CD14-positive monocyte (primary cell): ENCODE results near the gene DDC. TPM values are rescaled to one million over a fixed set of nuclear protein-coding genes. Genes with fewer than 3 reads are reported as not detected.

Experiments used
- DNase-seq, 3 donors: peaks; one replicate each; pipeline ENCODE4 v3.0.0-alpha.2; 2011 to 2022
- H2AFZ ChIP-seq: 2 replicates; pipeline ENCODE4 v1.6.0; 2012; ENCODE audit warnings: mild to moderate bottlenecking, low read depth, low read length, inconsistent platforms; ENCODE audit not compliant: insufficient read depth, poor library complexity, severe bottlenecking
- H3K27ac ChIP-seq, 2 donors: 1 replicate in 1 of 2; 2 replicates in 1 of 2; pipeline ENCODE4 v1.5.1; 2012 to 2013; ENCODE audit warnings: low read length in 2 of 2, control low read depth in 1 of 2, inconsistent platforms in 1 of 2, low read depth in 1 of 2, mild to moderate bottlenecking in 1 of 2
- H3K27me3 ChIP-seq, 2 donors: one replicate each; pipeline versions ENCODE4 v1.6.0 to v1.6.1; 2011 to 2013; ENCODE audit warnings: low read length in 2 of 2; ENCODE audit not compliant: control insufficient read depth in 2 of 2, insufficient read depth in 2 of 2
- H3K36me3 ChIP-seq, 2 donors: replicated peaks in 1 of 2; 1 replicate in 1 of 2; 2 replicates in 1 of 2; pipeline versions ENCODE4 v1.5.1 to v1.6.1; 2012 to 2013; ENCODE audit warnings: low read length in 2 of 2, control low read depth in 1 of 2, inconsistent platforms in 1 of 2, mild to moderate bottlenecking in 1 of 2; ENCODE audit not compliant: insufficient read depth in 2 of 2, control insufficient read depth in 1 of 2
- H3K4me1 ChIP-seq, 2 donors: 1 replicate in 1 of 2; 2 replicates in 1 of 2; pipeline versions ENCODE4 v1.5.1 to v1.6.1; 2012 to 2013; ENCODE audit warnings: low read length in 2 of 2, control low read depth in 1 of 2, inconsistent platforms in 1 of 2, mild to moderate bottlenecking in 1 of 2, moderate library complexity in 1 of 2; ENCODE audit not compliant: insufficient read depth in 2 of 2, control insufficient read depth in 1 of 2
- H3K4me2 ChIP-seq: replicated peaks from 2 replicates; pipeline ENCODE3; 2012; ENCODE audit warnings: low read length, moderate library complexity, mild to moderate bottlenecking; ENCODE audit not compliant: poor library complexity, severe bottlenecking; ENCODE audit errors: extremely low read depth
- H3K4me3 ChIP-seq, 3 experiments: fragments of 200-600 bp in 1 of 3; sonication (generic) in 1 of 3; replicated peaks in 1 of 3; 1 replicate in 2 of 3; 2 replicates in 1 of 3; pipeline ENCODE4 v1.5.1; 2011 to 2013; ENCODE audit warnings: low read length in 3 of 3, mild to moderate bottlenecking in 3 of 3, control low read depth in 2 of 3, low read depth in 2 of 3, inconsistent platforms in 1 of 3, moderate library complexity in 1 of 3
- H3K79me2 ChIP-seq: 2 replicates; pipeline ENCODE4 v1.6.0; 2012; ENCODE audit warnings: mild to moderate bottlenecking, control low read depth, inconsistent platforms, low read length, moderate library complexity; ENCODE audit not compliant: insufficient read depth
- H3K9ac ChIP-seq: 2 replicates; pipeline ENCODE4 v1.6.0; 2017; ENCODE audit warnings: low read length, mild to moderate bottlenecking; ENCODE audit not compliant: insufficient read depth, poor library complexity, severe bottlenecking
- H3K9me3 ChIP-seq, 2 donors: replicated peaks in 1 of 2; 1 replicate in 1 of 2; 2 replicates in 1 of 2; pipeline versions ENCODE4 v1.5.1 to v1.6.1; 2012 to 2013; ENCODE audit warnings: low read length in 2 of 2, control low read depth in 1 of 2; ENCODE audit not compliant: control insufficient read depth in 1 of 2, insufficient read depth in 1 of 2
- H4K20me1 ChIP-seq: 2 replicates; pipeline ENCODE4 v1.6.0; 2012; ENCODE audit warnings: mild to moderate bottlenecking, low read length, control low read depth, moderate library complexity; ENCODE audit not compliant: insufficient read depth
- H3K27ac Mint-ChIP-seq, 7 donors: one replicate each; pipeline ENCODE4 v1.8.0; 2020; ENCODE audit warnings: mild to moderate bottlenecking in 7 of 7, mixed read lengths in 7 of 7, moderate library complexity in 6 of 7, inconsistent platforms in 2 of 7
- H3K27me3 Mint-ChIP-seq, 3 donors: one replicate each; pipeline ENCODE4 v1.8.0; 2021 to 2022; ENCODE audit warnings: low read depth in 3 of 3, mild to moderate bottlenecking in 3 of 3, mixed read lengths in 3 of 3, moderate library complexity in 3 of 3, inconsistent platforms in 1 of 3
- H3K36me3 Mint-ChIP-seq, 2 donors: one replicate each; pipeline ENCODE4 v1.8.0; 2020; ENCODE audit warnings: mixed read lengths in 2 of 2, inconsistent platforms in 1 of 2, mild to moderate bottlenecking in 1 of 2
- H3K4me1 Mint-ChIP-seq: one replicate; pipeline ENCODE4 v1.8.0; 2020; ENCODE audit warnings: mild to moderate bottlenecking, mixed read lengths
- H3K4me3 Mint-ChIP-seq, 2 donors: one replicate each; pipeline ENCODE4 v1.8.0; 2020; ENCODE audit warnings: mild to moderate bottlenecking in 2 of 2, mixed read lengths in 2 of 2, moderate library complexity in 1 of 2
- H3K9me3 Mint-ChIP-seq, 7 donors: one replicate each; pipeline ENCODE4 v1.8.0; 2020 to 2022; ENCODE audit warnings: mixed read lengths in 7 of 7, mild to moderate bottlenecking in 6 of 7, moderate library complexity in 6 of 7, inconsistent platforms in 2 of 7
- CTCF ChIP-seq: fragments of 200-600 bp; IDR thresholded peaks from one replicate; pipeline ENCODE4 v1.8.0; 2022; ENCODE audit warnings: antibody characterized with exemption, mild to moderate bottlenecking
- WGBS: methylation state at CpG from one replicate; pipeline ENCODE4 v1.1.5; 2013; ENCODE audit warnings: missing lambda C conversion rate; ENCODE audit not compliant: insufficient coverage; 5-methylcytosine and 5-hydroxymethylcytosine counted together
- intact Hi-C, 2 donors: fragments of 100-400 bp; cut with micrococcal nuclease; formaldehyde crosslinking; loops; one replicate each; pipeline versions ENCODE4 v1.15.0 to v1.15.1; 2023
- polyA plus RNA-seq, 3 donors: library from polyadenylated mRNA; depleted of rRNA in 1 of 3; unstranded in 2 of 3; stranded (reverse) in 1 of 3; fragments of 300-500 nt in 2 of 3; fragments of >200 nt in 1 of 3; fragmentation: Illumina TruSeq in 2 of 3; gene quantifications; 1 replicate in 2 of 3; 2 replicates in 1 of 3; pipeline ENCODE4 v1.2.3, GENCODE V29; 2012 to 2021

DDC gene
- polyA plus RNA-seq, 3 donors: not detected

- Mint-ChIP-seq H3K36me3 (peaks cover 5 to 8% of the 10 kb centered on the region in 2 donors), H3K27me3 (no peaks in the 10 kb centered on the region), H3K9me3 (peaks cover 0 to 15% (median 4%) of the 10 kb centered on the region in 7 donors), H3K4me3 (no peak overlapping the region), H3K4me1 (no peaks in the 10 kb centered on the region), H3K27ac (no peak overlapping the region)
- TF ChIP-seq CTCF: no peak
- no peaks in the 10 kb centered on the region for H3K4me1 ChIP-seq
- no peak overlapping the region for H3K4me3 ChIP-seq
- WGBS: 100% methylated on average over 2 of the region's 2 CpGs
- H4K20me1 ChIP-seq: no peaks in the 10 kb centered on the region
- H3K4me2 ChIP-seq: no peak overlapping the region
- H3K79me2 ChIP-seq: no peaks in the 10 kb centered on the region
- H2AFZ ChIP-seq: no peak overlapping the region
- no peak overlapping the region for H3K27ac ChIP-seq
- H3K9ac ChIP-seq: no peak overlapping the region
- H3K9me3 ChIP-seq: peaks cover 2 to 8% of the 10 kb centered on the region in 2 donors
- no peaks in the 10 kb centered on the region for H3K27me3 ChIP-seq
- DNase-seq: no peak
- no peaks in the 10 kb centered on the region for H3K36me3 ChIP-seq
- intact Hi-C loops: no loop called here
These were observed 24.2 kb upstream of the DDC start for GRCh38 chr7:50589364-50589763.

- H2AFZ ChIP-seq: no peak overlapping the region
- Mint-ChIP-seq H3K9me3 (peaks cover 4 to 19% (median 9%) of the 10 kb centered on the region in 7 donors), H3K4me1 (no peaks in the 10 kb centered on the region), H3K27ac (no peak overlapping the region), H3K36me3 (peaks cover 5 to 8% of the 10 kb centered on the region in 2 donors), H3K4me3 (no peak overlapping the region), H3K27me3 (no peaks in the 10 kb centered on the region)
- intact Hi-C loops: no loop called here
- H3K27ac ChIP-seq: no peak overlapping the region
- no peaks in the 10 kb centered on the region for H3K36me3 ChIP-seq
- H3K79me2 ChIP-seq: no peaks in the 10 kb centered on the region
- H3K4me2 ChIP-seq: no peak overlapping the region
- WGBS: 86% methylated on average over 8 of the region's 8 CpGs
- no peak overlapping the region for H3K9ac ChIP-seq
- peak; percentile 17 for TF ChIP-seq CTCF
- peaks cover 6 to 12% of the 10 kb centered on the region in 2 donors for H3K9me3 ChIP-seq
- H3K27me3 ChIP-seq: no peaks in the 10 kb centered on the region
- H3K4me1 ChIP-seq: no peaks in the 10 kb centered on the region
- DNase-seq: no peak
- H4K20me1 ChIP-seq: no peaks in the 10 kb centered on the region
- no peak overlapping the region for H3K4me3 ChIP-seq
These were observed 23.7 kb upstream of the DDC start for GRCh38 chr7:50588937-50589336.
